Lower leg skin (tissue), 4 donors: ENCODE measurements around the gene BZW2. TPM values are rescaled to one million over a fixed set of nuclear protein-coding genes. Genes with fewer than 3 reads are reported as not detected.
"Not testable (repeated sequence)": the region's sequence is repeated elsewhere in the genome, so short reads cannot be mapped to it uniquely, and the experiment has no call there.

Source experiments
- DNase-seq, 2 donors: peaks; one replicate each; pipeline ENCODE4 v3.0.0-alpha.2; 2019; ENCODE audit warnings: low spot score in 2 of 2
- H3K4me3 ChIP-seq: fragments of 200-600 bp; sonication (generic); 2 replicates; pipeline ENCODE4 v1.5.1; 2017; ENCODE audit warnings: mild to moderate bottlenecking, low read depth; ENCODE audit not compliant: poor library complexity, severe bottlenecking
- CTCF ChIP-seq, 3 donors: fragments of 450-650 bp; IDR thresholded peaks; one replicate each; pipeline ENCODE4 v1.5.1; 2016; ENCODE audit warnings: antibody characterized with exemption in 3 of 3, mild to moderate bottlenecking in 3 of 3, moderate library complexity in 2 of 3
- POLR2A ChIP-seq, 2 donors: fragments of 450-650 bp; IDR thresholded peaks; one replicate each; pipeline ENCODE4 v1.6.1; 2016 to 2017; ENCODE audit warnings: antibody characterized with exemption in 2 of 2, mild to moderate bottlenecking in 1 of 2, moderate library complexity in 1 of 2
- WGBS, 2 donors: methylation state at CpG; one replicate each; pipeline ENCODE4 v1.1.5; 2018; 5-methylcytosine and 5-hydroxymethylcytosine counted together
- intact Hi-C: fragments of 100-400 bp; cut with DNase I; formaldehyde crosslinking; loops from one replicate; pipeline ENCODE4 v1.15.0; 2023; ENCODE audit warnings: low total_unique reads
- total RNA-seq, 4 donors: library from RNA; depleted of rRNA; stranded (reverse); fragments of >200 nt; gene quantifications; one replicate each; pipeline ENCODE4 v1.1.0, GENCODE V29; 2016

The BZW2 gene
- total RNA-seq, 4 donors from 2014 or later = 51.3 to 82.2 (median 68.0) TPM

- no peak for TF ChIP-seq POLR2A (IDR thresholded peaks at IDR 0.05)
- TF ChIP-seq CTCF (IDR thresholded peaks at IDR 0.05) = no peak
- DNase-seq = no peak
- intact Hi-C loops = no loop called here
- no peak overlapping the region for H3K4me3 ChIP-seq
- WGBS, 2 donors = 89 to 92% methylated on average over 4 of the region's 4 CpGs
Measured at GRCh38 chr7:16670731-16671344, 24.9 kb downstream of the BZW2 start.

DNA sequence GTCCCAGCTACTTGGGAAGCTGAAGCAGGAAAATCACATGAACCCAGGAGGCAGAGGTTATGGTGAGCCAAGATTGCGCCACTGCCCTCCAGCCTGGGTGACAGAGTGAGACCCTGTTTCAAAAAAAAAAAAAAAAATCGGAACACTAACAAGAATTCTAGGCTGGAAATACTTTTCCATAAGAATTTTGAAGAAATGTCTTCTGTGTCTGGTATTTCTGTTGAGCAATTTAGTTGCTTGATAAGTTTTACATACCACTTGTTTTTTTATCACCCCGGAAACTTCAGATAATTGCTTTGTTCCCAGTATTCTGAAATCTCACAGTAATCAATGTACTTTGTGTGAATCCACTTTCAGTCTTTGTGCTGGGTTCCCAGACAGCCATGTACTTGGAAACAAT, 25.8 kb downstream of the BZW2 start:
- no peak for DNase-seq
- TF ChIP-seq POLR2A (IDR thresholded peaks at IDR 0.05) = no peak
- no peak for TF ChIP-seq CTCF (IDR thresholded peaks at IDR 0.05)
- WGBS, 2 donors = 96 to 97% methylated on average over 3 of the region's 3 CpGs
- intact Hi-C loops = no loop called here
- H3K4me3 ChIP-seq = no peak overlapping the region

DNA sequence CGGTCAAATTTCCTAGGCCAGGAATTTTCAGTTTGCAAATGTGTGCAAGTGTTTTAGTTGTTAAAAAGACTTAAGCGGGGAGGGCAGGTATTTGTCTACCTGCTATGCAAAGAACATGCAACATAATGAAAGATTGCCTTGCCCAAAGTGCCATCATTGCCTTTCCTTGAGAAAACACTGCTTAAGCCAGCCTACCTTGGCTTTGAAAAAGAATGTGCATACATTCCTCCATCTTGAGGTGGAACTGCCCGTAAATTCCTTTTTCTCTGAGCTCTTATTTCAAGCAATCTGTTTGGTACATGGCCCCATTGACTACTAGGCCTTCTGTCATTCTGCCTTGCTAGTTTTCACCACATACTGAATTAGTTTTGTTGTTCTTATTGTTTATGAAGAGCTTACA, 29.3 kb downstream of the BZW2 start:
- intact Hi-C loops = no loop called here
- H3K4me3 ChIP-seq = no peak overlapping the region
- no peak for DNase-seq
- TF ChIP-seq POLR2A (IDR thresholded peaks at IDR 0.05) = no peak
- TF ChIP-seq CTCF (IDR thresholded peaks at IDR 0.05) = no peak
- 90 to 94% methylated on average over 3 of the region's 3 CpGs for WGBS, 2 donors

- H3K4me3 ChIP-seq = no peak overlapping the region
- intact Hi-C loops = no loop called here
- 80 to 85% methylated on average over 12 of the region's 12 CpGs for WGBS, 2 donors
Measured at GRCh38 chr7:16677978-16678494, 32.1 kb downstream of the BZW2 start.

GRCh38 chr7:16678645-16679566, 32.9 kb downstream of the BZW2 start:
- intact Hi-C loops = not testable (repeated sequence)

More at GRCh38 chr7:16677978-16678494, 32.1 kb downstream of the BZW2 start:
- TF ChIP-seq CTCF (IDR thresholded peaks at IDR 0.05) (no peak), POLR2A (IDR thresholded peaks at IDR 0.05) (no peak)
- no peak for DNase-seq

GRCh38 chr7:16684935-16685334, 39.0 kb downstream of the BZW2 start:
- intact Hi-C loops = no loop called here
- WGBS, 2 donors = 68 to 70% methylated on average over 2 of the region's 2 CpGs
- H3K4me3 ChIP-seq = no peak overlapping the region
- no peak for DNase-seq
- TF ChIP-seq CTCF (IDR thresholded peaks at IDR 0.05) = no peak

More at GRCh38 chr7:16678645-16679566, 32.9 kb downstream of the BZW2 start:
- 82 to 85% methylated on average over 14 of the region's 14 CpGs for WGBS, 2 donors
- not testable (repeated sequence) for DNase-seq, H3K4me3 ChIP-seq
